Neural progenitor cell (in vitro differentiated cells): ENCODE data around the gene SF3B6. TPM values are rescaled to one million over a fixed set of nuclear protein-coding genes. Genes with fewer than 3 reads are reported as not detected.

Experiments used
- DNase-seq: peaks from one replicate; pipeline ENCODE4 v3.0.0-alpha.2; 2016; ENCODE audit warnings: low spot score
- H2AFZ ChIP-seq: fragments of 200-600 bp; sonication (generic); replicated peaks from 2 replicates; pipeline ENCODE4 v1.6.1; 2016; ENCODE audit warnings: antibody characterized with exemption
- H3F3A ChIP-seq: fragments of 200-600 bp; sonication (generic); 2 replicates; pipeline ENCODE4 v1.6.1; 2016; ENCODE audit warnings: antibody characterized with exemption, low read depth
- H3K27ac ChIP-seq: fragments of 200-600 bp; sonication (generic); 2 replicates; pipeline ENCODE4 v1.5.1; 2016; ENCODE audit warnings: mild to moderate bottlenecking
- H3K27me3 ChIP-seq: fragments of 200-600 bp; sonication (generic); 2 replicates; pipeline ENCODE4 v1.6.1; 2016; ENCODE audit warnings: mild to moderate bottlenecking, moderate library complexity
- H3K36me3 ChIP-seq: fragments of 200-600 bp; sonication (generic); 2 replicates; pipeline ENCODE4 v1.5.1; 2016
- H3K4me1 ChIP-seq: fragments of 200-600 bp; sonication (generic); 2 replicates; pipeline ENCODE4 v1.6.1; 2016; ENCODE audit warnings: mixed run types
- H3K4me2 ChIP-seq: fragments of 200-600 bp; sonication (generic); 2 replicates; pipeline ENCODE4 v1.6.1; 2016
- H3K4me3 ChIP-seq: fragments of 200-600 bp; sonication (generic); 2 replicates; pipeline ENCODE4 v1.5.1; 2016
- H3K79me2 ChIP-seq: fragments of 200-600 bp; sonication (generic); 2 replicates; pipeline ENCODE4 v1.6.1; 2016; ENCODE audit warnings: low read depth
- H3K9ac ChIP-seq: fragments of 200-600 bp; sonication (generic); 2 replicates; pipeline ENCODE4 v1.6.1; 2016
- H3K9me3 ChIP-seq: fragments of 200-600 bp; sonication (generic); 2 replicates; pipeline ENCODE4 v1.5.1; 2016; ENCODE audit warnings: low read depth
- H4K20me1 ChIP-seq: fragments of 200-600 bp; sonication (generic); 2 replicates; pipeline ENCODE4 v1.6.1; 2016; ENCODE audit warnings: low read depth
- H3K27ac Mint-ChIP-seq: 3 replicates; pipeline ENCODE4 v1.8.0; 2021; ENCODE audit warnings: mixed read lengths
- H3K27me3 Mint-ChIP-seq: 2 replicates; pipeline ENCODE4 v1.8.0; 2022; ENCODE audit warnings: low read depth, mild to moderate bottlenecking, inconsistent platforms, moderate library complexity, mixed read lengths; ENCODE audit not compliant: insufficient read depth
- H3K36me3 Mint-ChIP-seq: 3 replicates; pipeline ENCODE4 v1.8.0; 2021; ENCODE audit warnings: mixed read lengths
- H3K4me1 Mint-ChIP-seq: 3 replicates; pipeline ENCODE4 v1.8.0; 2021; ENCODE audit warnings: mixed read lengths
- H3K4me3 Mint-ChIP-seq: 3 replicates; pipeline ENCODE4 v1.8.0; 2021; ENCODE audit warnings: mild to moderate bottlenecking, moderate library complexity, mixed read lengths
- H3K9me3 Mint-ChIP-seq: 3 replicates; pipeline ENCODE4 v1.8.0; 2020; ENCODE audit warnings: mixed read lengths
- CTCF ChIP-seq: fragments of 200-600 bp; sonication (generic); IDR thresholded peaks from 2 replicates; pipeline ENCODE4 v1.5.1; 2017; ENCODE audit warnings: antibody characterized with exemption, mild to moderate bottlenecking
- EZH2 ChIP-seq: fragments of 200-600 bp; sonication (generic); IDR thresholded peaks from 2 replicates; pipeline ENCODE4 v1.6.1; 2017; ENCODE audit warnings: antibody characterized with exemption, mild to moderate bottlenecking, moderate library complexity
- EZH2phosphoT487 ChIP-seq: fragments of 200-600 bp; sonication (generic); IDR thresholded peaks from 2 replicates; pipeline ENCODE4 v1.6.1; 2017; ENCODE audit warnings: antibody characterized with exemption
- total RNA-seq: library from RNA; depleted of rRNA; stranded (reverse); fragments of >200 nt; gene quantifications from 2 replicates; pipeline ENCODE4 v1.2.3, GENCODE V29; 2015; ENCODE audit warnings: low replicate concordance

SF3B6 gene
- total RNA-seq, 1 donor from 2014 or later: 329 TPM

DNA sequence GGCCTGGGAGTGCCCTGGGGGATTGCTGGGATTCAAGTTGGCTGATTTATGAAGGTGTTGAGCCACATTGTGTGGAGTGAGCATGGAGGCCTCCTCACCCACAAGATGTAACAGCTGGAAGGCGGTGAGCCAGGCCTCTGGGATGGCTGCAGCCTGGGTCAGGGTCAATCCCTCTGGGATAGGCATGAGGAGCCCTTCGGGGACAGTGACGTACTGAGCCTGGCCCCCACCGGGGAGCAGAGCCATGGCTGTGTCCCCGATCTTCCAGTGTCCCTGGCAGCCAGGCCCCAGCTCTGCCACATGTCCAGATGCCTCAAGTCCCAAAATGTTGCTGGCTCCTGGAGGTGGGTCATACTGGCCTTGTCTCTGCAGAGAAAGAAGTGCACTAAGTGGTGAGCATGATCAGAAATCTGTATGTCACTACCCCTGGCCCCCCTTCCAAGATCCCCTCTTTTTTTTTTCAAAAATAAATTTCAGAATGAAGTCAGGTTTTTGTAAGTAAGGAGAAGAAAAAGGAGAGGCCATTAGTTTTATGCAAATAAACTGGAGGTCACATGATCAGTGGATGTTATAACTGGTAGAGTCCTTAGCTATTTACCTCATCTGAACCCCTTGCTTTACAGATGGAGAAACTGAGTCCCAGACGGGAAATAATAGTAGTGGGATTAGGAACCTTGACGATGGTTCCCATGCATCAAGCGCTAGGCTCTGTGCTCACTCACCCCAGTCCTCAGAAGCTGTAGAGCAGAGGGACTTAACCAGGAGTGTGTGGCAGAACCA, 6.9 kb upstream of the SF3B6 start:
- peak overlapping the region; percentile 97 for H3K27ac Mint-ChIP-seq
- H3K4me1 Mint-ChIP-seq: peaks cover 22% of the 10 kb centered on the region
- TF ChIP-seq EZH2phosphoT487: no peak
- TF ChIP-seq EZH2: no peak
- TF ChIP-seq CTCF: no peak
- H3K4me3 Mint-ChIP-seq: peak overlapping the region; percentile 93
- H3K4me1 ChIP-seq: peaks cover 12% of the 10 kb centered on the region
- H3K36me3 Mint-ChIP-seq: peaks cover 10% of the 10 kb centered on the region
- H3K27me3 Mint-ChIP-seq: peaks cover 8% of the 10 kb centered on the region
- peak overlapping the region; percentile 96 for H3K27ac ChIP-seq
- H3K9me3 Mint-ChIP-seq: no peaks in the 10 kb centered on the region
- peak overlapping the region; percentile 78 for H3K4me2 ChIP-seq
- no peaks in the 10 kb centered on the region for H3K27me3 ChIP-seq
- no peaks in the 10 kb centered on the region for H3K9me3 ChIP-seq
- peaks cover 38% of the 10 kb centered on the region for H3F3A ChIP-seq
- H3K4me3 ChIP-seq: peak overlapping the region; percentile 59
- H3K79me2 ChIP-seq: peaks cover 8% of the 10 kb centered on the region
- H3K9ac ChIP-seq: peak overlapping the region; percentile 64
- H2AFZ ChIP-seq: no peak overlapping the region
- no peaks in the 10 kb centered on the region for H4K20me1 ChIP-seq
- no peak for DNase-seq
- H3K36me3 ChIP-seq: no peaks in the 10 kb centered on the region

- Histone ChIP-seq H3K9me3 (no peaks in the 10 kb centered on the region), H3F3A (peaks cover 55% of the 10 kb centered on the region), H3K79me2 (peaks cover 9% of the 10 kb centered on the region), H3K4me3 (no peak overlapping the region), H3K4me1 (peaks cover 12% of the 10 kb centered on the region), H3K27me3 (no peaks in the 10 kb centered on the region), H3K9ac (no peak overlapping the region), H3K36me3 (no peaks in the 10 kb centered on the region), H3K27ac (no peak overlapping the region), H4K20me1 (no peaks in the 10 kb centered on the region), H2AFZ (no peak overlapping the region), H3K4me2 (no peak overlapping the region)
- Mint-ChIP-seq H3K4me3 (no peak overlapping the region), H3K27ac (no peak overlapping the region), H3K27me3 (peaks cover 6% of the 10 kb centered on the region), H3K9me3 (no peaks in the 10 kb centered on the region), H3K36me3 (peaks cover 14% of the 10 kb centered on the region), H3K4me1 (peaks cover 31% of the 10 kb centered on the region)
- no peak for TF ChIP-seq EZH2
- no peak for TF ChIP-seq EZH2phosphoT487
- TF ChIP-seq CTCF: no peak
- no peak for DNase-seq
Measured at GRCh38 chr2:24080701-24081100, 4.6 kb upstream of the SF3B6 start.

GRCh38 chr2:24077879-24078278, 1.8 kb upstream of the SF3B6 start:
- Histone ChIP-seq H3F3A (peaks cover 38% of the 10 kb centered on the region), H2AFZ (no peak overlapping the region), H4K20me1 (peaks cover 11% of the 10 kb centered on the region), H3K4me2 (peak overlapping the region; percentile 86), H3K9ac (no peak overlapping the region), H3K4me1 (peaks cover under 1% of the 10 kb centered on the region), H3K4me3 (no peak overlapping the region), H3K9me3 (no peaks in the 10 kb centered on the region), H3K36me3 (peaks cover 11% of the 10 kb centered on the region), H3K27me3 (no peaks in the 10 kb centered on the region), H3K27ac (no peak overlapping the region), H3K79me2 (peaks cover 29% of the 10 kb centered on the region)
- Mint-ChIP-seq H3K4me3 (peak overlapping the region; percentile 96), H3K9me3 (no peaks in the 10 kb centered on the region), H3K4me1 (peaks cover 22% of the 10 kb centered on the region), H3K27me3 (peaks cover 4% of the 10 kb centered on the region), H3K36me3 (peaks cover 14% of the 10 kb centered on the region), H3K27ac (no peak overlapping the region)
- no peak for DNase-seq
- TF ChIP-seq EZH2 (no peak), CTCF (no peak), EZH2phosphoT487 (no peak)
